HepG2 (cell line): Measurements from ENCODE around the gene TRPT1. TPM values are rescaled to one million over a fixed set of nuclear protein-coding genes. Genes with fewer than 3 reads are reported as not detected.

ENCODE experiments used
- CAMTA2 ChIP-seq: sonication (generic); formaldehyde crosslinking; IDR thresholded peaks from 2 replicates; pipeline ENCODE4 v1.4.0; 2020; ENCODE audit warnings: mild to moderate bottlenecking, missing genetic modification reagents, borderline replicate concordance
- ETV5 ChIP-seq: IDR thresholded peaks from 2 replicates; pipeline ENCODE4 v1.6.1; 2018; ENCODE audit warnings: missing biosample characterization, missing genetic modification reagents, inconsistent platforms, borderline replicate concordance
- HES4 ChIP-seq: sonication (generic); formaldehyde crosslinking; IDR thresholded peaks from 2 replicates; pipeline ENCODE4 v1.9.0; 2021; ENCODE audit warnings: mild to moderate bottlenecking, missing genetic modification reagents, borderline replicate concordance
- KLF9 ChIP-seq: IDR thresholded peaks from 2 replicates; pipeline ENCODE4 v1.6.1; 2016; ENCODE audit warnings: low read depth
- NBN ChIP-seq: fragments of 450-650 bp; conservative IDR thresholded peaks from 2 replicates; pipeline ENCODE4 v1.6.1; 2017
- POGZ ChIP-seq: sonication (generic); formaldehyde crosslinking; IDR thresholded peaks from 2 replicates; pipeline ENCODE4 v1.4.0; 2020; ENCODE audit warnings: mild to moderate bottlenecking, missing genetic modification reagents
- RBAK ChIP-seq: sonication (generic); formaldehyde crosslinking; IDR thresholded peaks from 2 replicates; pipeline ENCODE4 v1.5.1; 2020; ENCODE audit warnings: mild to moderate bottlenecking, missing genetic modification reagents
- SKI ChIP-seq: fragments of 450-650 bp; IDR thresholded peaks from one replicate; pipeline ENCODE4 v1.6.1; 2018; ENCODE audit warnings: mild to moderate bottlenecking; ENCODE audit not compliant: partially characterized antibody
- SMAD1 ChIP-seq: sonication (generic); formaldehyde crosslinking; IDR thresholded peaks from 2 replicates; pipeline ENCODE4 v1.4.0; 2020; ENCODE audit warnings: missing genetic modification reagents, low read depth, mild to moderate bottlenecking, borderline replicate concordance
- ZBTB33 ChIP-seq: sonication (generic); formaldehyde crosslinking; IDR thresholded peaks from 2 replicates; pipeline ENCODE4 v1.4.0; 2020; ENCODE audit warnings: missing genetic modification reagents
- ZFYVE20 ChIP-seq: sonication (generic); formaldehyde crosslinking; IDR thresholded peaks from 2 replicates; pipeline ENCODE4 v1.8.0; 2023; ENCODE audit warnings: low read depth, mild to moderate bottlenecking, moderate library complexity, missing genetic modification reagents, borderline replicate concordance
- ZHX2 ChIP-seq, 2 experiments: sonication (generic) in 1 of 2; formaldehyde crosslinking in 1 of 2; IDR thresholded peaks; 2 replicates each; pipeline versions ENCODE4 v1.6.1 to v1.9.0; 2014 to 2022; ENCODE audit warnings: antibody characterized with exemption in 1 of 2, borderline replicate concordance in 1 of 2, inconsistent platforms in 1 of 2, low read depth in 1 of 2, missing genetic modification reagents in 1 of 2
- ZNF251 ChIP-seq: sonication (generic); formaldehyde crosslinking; IDR thresholded peaks from 2 replicates; pipeline ENCODE4 v1.9.0; 2021; ENCODE audit warnings: mild to moderate bottlenecking, missing genetic modification reagents
- ZNF33A ChIP-seq: sonication (generic); formaldehyde crosslinking; IDR thresholded peaks from 2 replicates; pipeline ENCODE4 v1.5.1; 2020; ENCODE audit warnings: missing genetic modification reagents, mild to moderate bottlenecking, moderate library complexity, borderline replicate concordance
- ZNF362 ChIP-seq: sonication (generic); formaldehyde crosslinking; IDR thresholded peaks from 2 replicates; pipeline ENCODE4 v1.4.0; 2020; ENCODE audit warnings: missing genetic modification reagents, mild to moderate bottlenecking, borderline replicate concordance
- ZNF639 ChIP-seq: conservative IDR thresholded peaks from 2 replicates; pipeline ENCODE4 v1.6.1; 2018; ENCODE audit warnings: missing genetic modification reagents
- ZNF737 ChIP-seq: sonication (generic); formaldehyde crosslinking; IDR thresholded peaks from 2 replicates; pipeline ENCODE4 v1.5.0; 2020; ENCODE audit warnings: missing genetic modification reagents, mild to moderate bottlenecking, borderline replicate concordance
- polyA plus RNA-seq, 8 experiments: library from polyadenylated mRNA; depleted of rRNA in 3 of 8; stranded (reverse) in 7 of 8; unstranded in 1 of 8; fragments of >200 nt; fragmentation: Illumina TruSeq in 4 of 8; extraction: Trizol in 4 of 8; gene quantifications; 2 replicates each; pipeline versions ENCODE4 v1.2.1 to v1.2.3, GENCODE V29; 2011 to 2016; ENCODE audit warnings: low read depth in 4 of 8, missing spikeins in 1 of 8, mixed read lengths in 1 of 8; ENCODE audit not compliant: insufficient read depth in 1 of 8
- total RNA-seq, 5 experiments: library from RNA; depleted of rRNA; stranded (reverse); fragments of >200 nt; fragmentation: Illumina TruSeq; extraction: Trizol; gene quantifications; 2 replicates each; pipeline ENCODE4 v1.2.3, GENCODE V29; 2016; ENCODE audit warnings: low read depth in 1 of 5

Gene TRPT1
- total and polyA plus RNA-seq, 2 of the 13 experiments (the other 11 are each of a cell fraction or from before 2014, with no cell fraction given): 24.8 to 40.7 TPM

GRCh38 chr11:64230171-64230984, 4.4 kb upstream of the TRPT1 start, which contains the start of gene DNAJC4 (continued):
- no peak for TF ChIP-seq RBAK (CRISPR knock-in tag)
- TF ChIP-seq ZHX2 (IDR thresholded peaks at IDR 0.05; ENCODE audit: low read depth): 0 out of 2 replicates have a peak, but pooled peaks have one; percentile 15
- TF ChIP-seq ZHX2 (CRISPR knock-in tag; IDR thresholded peaks at IDR 0.05; ENCODE audit: borderline replicate concordance): no peak
- TF ChIP-seq HES4 (CRISPR knock-in tag): no peak
- no peak for TF ChIP-seq ZBTB33 (CRISPR knock-in tag)
- 0 out of 2 replicates have a peak, but pooled peaks have one; percentile 35 for TF ChIP-seq ZNF737 (CRISPR knock-in tag)
- TF ChIP-seq ZFYVE20 (CRISPR knock-in tag): no peak
- TF ChIP-seq ETV5: peak; percentile 31; the same call in 1 of the 2 replicates
- TF ChIP-seq ZNF251 (CRISPR knock-in tag): no peak
- 0 out of 2 replicates have a peak, but pooled peaks have one; percentile 50 for TF ChIP-seq SMAD1 (CRISPR knock-in tag)
- TF ChIP-seq KLF9 (CRISPR knock-in tag): 0 out of 2 replicates have a peak, but pooled peaks have one; percentile 10
- TF ChIP-seq ZNF362: peak; percentile 99
- TF ChIP-seq SKI: peak; percentile 25
- TF ChIP-seq CAMTA2 (CRISPR knock-in tag): 0 out of 2 replicates have a peak, but pooled peaks have one; percentile 60
- no peak for TF ChIP-seq NBN
- TF ChIP-seq ZNF33A (CRISPR knock-in tag): no peak
- no peak for TF ChIP-seq POGZ
- TF ChIP-seq ZNF639 (CRISPR knock-in tag): no peak; the same call in 1 of the 2 replicates
